ENCODE results near the gene GOLPH3L. TPM values are rescaled to one million over a fixed set of nuclear protein-coding genes. Genes with fewer than 3 reads are reported as not detected.

GOLPH3L gene
- total and polyA plus RNA-seq, 2 donors (not counting 1 experiment from before 2014, with no cell fraction given) = 7.4 to 25.3 TPM

DNA sequence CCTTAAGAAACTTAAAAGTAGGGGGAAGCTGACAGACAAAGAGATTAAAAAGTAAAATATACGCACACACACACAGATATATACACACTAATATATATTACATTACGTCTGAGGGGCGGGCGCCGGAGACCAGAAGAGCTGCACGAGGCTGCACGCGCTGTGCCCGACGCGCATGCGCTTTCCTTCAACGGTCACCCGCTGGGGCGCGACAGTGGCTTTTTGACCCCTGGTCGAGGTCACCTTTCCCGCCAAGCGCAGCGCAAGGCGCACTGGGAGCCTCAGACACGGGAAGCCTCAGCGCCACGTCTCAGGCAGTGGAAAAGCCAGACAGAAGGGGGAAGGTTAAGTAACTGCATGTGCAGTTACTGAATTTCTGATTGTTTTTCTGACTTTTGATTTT lies 23.7 kb upstream of the GOLPH3L start, which contains the start of gene HORMAD1:
Gene HORMAD1 (minus strand): TSS at position 193 of the 400 bp plus-strand sequence. CDS start 1,390 bp downstream, outside the sequence.
- H3K9me3 ChIP-seq (ENCODE audit: control extremely low read depth in 1 of 3, control insufficient read depth in 2 of 3, insufficient read depth in 1 of 3, low read length in 2 of 3) = peaks cover 0 to 4% (median 0%) of the 10 kb centered on the region in 3 donors
- H2AFZ ChIP-seq (ENCODE audit: insufficient read depth, low read depth, low read length, poor library complexity, severe bottlenecking) = no peak within 1 kb of the TSS
- no peak within 1 kb of the TSS for H3K4me3 ChIP-seq (ENCODE audit: control extremely low read depth in 1 of 5, extremely low read depth in 1 of 5, insufficient read depth in 1 of 5, low read depth in 2 of 5, low read length in 4 of 5)
- no peak within 1 kb of the TSS for H3K4me2 ChIP-seq (replicated peaks; ENCODE audit: low read depth, low read length, poor library complexity, severe bottlenecking)
- no peaks in the 10 kb centered on the region for H3K27me3 ChIP-seq (replicated peaks in 1 of 4; ENCODE audit: control extremely low read depth in 1 of 4, control insufficient read depth in 3 of 4, insufficient read depth in 4 of 4, low read length in 3 of 4)
- no peak within 1 kb of the TSS for H3K4me3 Mint-ChIP-seq
- no peak within 1 kb of the TSS for H3K27ac ChIP-seq (ENCODE audit: low read length in 2 of 2)
- no peaks in the 10 kb centered on the region for H3K27me3 Mint-ChIP-seq
- 99% methylated on average over 20 of the region's 24 CpGs for WGBS (ENCODE audit: insufficient coverage)
- H3K9ac ChIP-seq (ENCODE audit: low read length) = no peak within 1 kb of the TSS
- ChIA-PET CTCF (interaction anchor here (0.7 kb wide), 1 partner anchor 1119 kb away, joined by 3 read pairs; the partner anchor contains the start of gene C2CD4D), POLR2A (no interaction called here)
- intact Hi-C loops (cut with micrococcal nuclease) = no loop called here
- no peaks in the 10 kb centered on the region for H3K79me2 ChIP-seq (ENCODE audit: control insufficient read depth, insufficient read depth, low read length)
- no peaks in the 10 kb centered on the region for H3K4me1 Mint-ChIP-seq
- H4K20me1 ChIP-seq (ENCODE audit: control insufficient read depth, insufficient read depth, low read length, poor library complexity, severe bottlenecking) = no peaks in the 10 kb centered on the region
- no peaks in the 10 kb centered on the region for H3K36me3 ChIP-seq (replicated peaks in 1 of 2; ENCODE audit: control extremely low read depth in 1 of 2, control insufficient read depth in 1 of 2, extremely low read depth in 1 of 2, insufficient read depth in 2 of 2, low read length in 1 of 2)
- ATAC-seq (ENCODE audit: low read depth) (no peak), DNase-seq (no peak)
- H3K27ac Mint-ChIP-seq = no peak within 1 kb of the TSS
- TF ChIP-seq, protein P1, sequence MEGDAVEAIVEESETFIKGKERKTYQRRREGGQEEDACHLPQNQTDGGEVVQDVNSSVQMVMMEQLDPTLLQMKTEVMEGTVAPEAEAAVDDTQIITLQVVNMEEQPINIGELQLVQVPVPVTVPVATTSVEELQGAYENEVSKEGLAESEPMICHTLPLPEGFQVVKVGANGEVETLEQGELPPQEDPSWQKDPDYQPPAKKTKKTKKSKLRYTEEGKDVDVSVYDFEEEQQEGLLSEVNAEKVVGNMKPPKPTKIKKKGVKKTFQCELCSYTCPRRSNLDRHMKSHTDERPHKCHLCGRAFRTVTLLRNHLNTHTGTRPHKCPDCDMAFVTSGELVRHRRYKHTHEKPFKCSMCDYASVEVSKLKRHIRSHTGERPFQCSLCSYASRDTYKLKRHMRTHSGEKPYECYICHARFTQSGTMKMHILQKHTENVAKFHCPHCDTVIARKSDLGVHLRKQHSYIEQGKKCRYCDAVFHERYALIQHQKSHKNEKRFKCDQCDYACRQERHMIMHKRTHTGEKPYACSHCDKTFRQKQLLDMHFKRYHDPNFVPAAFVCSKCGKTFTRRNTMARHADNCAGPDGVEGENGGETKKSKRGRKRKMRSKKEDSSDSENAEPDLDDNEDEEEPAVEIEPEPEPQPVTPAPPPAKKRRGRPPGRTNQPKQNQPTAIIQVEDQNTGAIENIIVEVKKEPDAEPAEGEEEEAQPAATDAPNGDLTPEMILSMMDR (IDR thresholded peaks at IDR 0.05) = no peak
- no peak for TF ChIP-seq EZH2 (IDR thresholded peaks at IDR 0.05; ENCODE audit: borderline replicate concordance, insufficient read depth, low read depth, low read length, poor library complexity, severe bottlenecking)
- H3K4me1 ChIP-seq (ENCODE audit: control insufficient read depth in 2 of 2, insufficient read depth in 2 of 2, low read length in 2 of 2) = no peaks in the 10 kb centered on the region
- no peaks in the 10 kb centered on the region for H3K9me3 Mint-ChIP-seq (ENCODE audit: insufficient read depth)

DNA sequence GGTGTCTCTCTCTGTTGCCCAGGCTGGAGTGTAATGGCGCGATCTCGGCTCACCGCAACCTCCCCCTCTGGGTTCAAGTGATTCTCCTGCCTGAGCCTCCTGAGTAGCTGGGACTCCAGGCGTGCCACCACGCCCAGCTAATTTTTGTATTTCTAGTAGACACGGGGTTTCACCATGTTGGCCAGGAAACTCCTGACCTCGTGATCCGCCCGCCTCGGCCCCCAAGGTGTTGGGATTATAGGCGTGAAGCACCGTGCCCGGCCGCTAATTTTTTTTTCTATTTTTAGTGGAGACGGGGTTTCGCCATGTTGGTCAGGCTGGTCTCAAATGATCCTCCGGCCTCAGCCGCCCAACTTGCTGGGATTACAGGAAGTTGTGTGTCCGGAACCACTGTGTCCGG lies 23.1 kb upstream of the GOLPH3L start:
- Histone ChIP-seq H3K9me3 (ENCODE audit: control extremely low read depth in 1 of 3, control insufficient read depth in 2 of 3, insufficient read depth in 1 of 3, low read length in 2 of 3) (peaks cover 0 to 4% (median 0%) of the 10 kb centered on the region in 3 donors), H3K27me3 (replicated peaks in 1 of 4; ENCODE audit: control extremely low read depth in 1 of 4, control insufficient read depth in 3 of 4, insufficient read depth in 4 of 4, low read length in 3 of 4) (no peaks in the 10 kb centered on the region), H2AFZ (ENCODE audit: insufficient read depth, low read depth, low read length, poor library complexity, severe bottlenecking) (no peak overlapping the region), H3K27ac (ENCODE audit: low read length in 2 of 2) (no peak overlapping the region), H3K4me3 (ENCODE audit: control extremely low read depth in 1 of 5, extremely low read depth in 1 of 5, insufficient read depth in 1 of 5, low read depth in 2 of 5, low read length in 4 of 5) (no peak overlapping the region), H3K4me1 (ENCODE audit: control insufficient read depth in 2 of 2, insufficient read depth in 2 of 2, low read length in 2 of 2) (no peaks in the 10 kb centered on the region), H3K4me2 (replicated peaks; ENCODE audit: low read depth, low read length, poor library complexity, severe bottlenecking) (no peak overlapping the region), H4K20me1 (ENCODE audit: control insufficient read depth, insufficient read depth, low read length, poor library complexity, severe bottlenecking) (no peaks in the 10 kb centered on the region), H3K36me3 (replicated peaks in 1 of 2; ENCODE audit: control extremely low read depth in 1 of 2, control insufficient read depth in 1 of 2, extremely low read depth in 1 of 2, insufficient read depth in 2 of 2, low read length in 1 of 2) (no peaks in the 10 kb centered on the region), H3K9ac (ENCODE audit: low read length) (no peak overlapping the region), H3K79me2 (ENCODE audit: control insufficient read depth, insufficient read depth, low read length) (no peaks in the 10 kb centered on the region)
- ATAC-seq (ENCODE audit: low read depth) (no peak), DNase-seq (no peak)
- no peak for TF ChIP-seq EZH2 (IDR thresholded peaks at IDR 0.05; ENCODE audit: borderline replicate concordance, insufficient read depth, low read depth, low read length, poor library complexity, severe bottlenecking)
- TF ChIP-seq, protein P1 (IDR thresholded peaks at IDR 0.05) = no peak
- no peaks in the 10 kb centered on the region for H3K9me3 Mint-ChIP-seq (ENCODE audit: insufficient read depth)
- 98% methylated on average over 16 of the region's 21 CpGs for WGBS (ENCODE audit: insufficient coverage)
- intact Hi-C loops (cut with micrococcal nuclease) = no loop called here
- ChIA-PET POLR2A (no interaction called here), CTCF (no interaction called here)
- no peak overlapping the region for H3K27ac Mint-ChIP-seq
- H3K27me3 Mint-ChIP-seq = no peaks in the 10 kb centered on the region
- no peaks in the 10 kb centered on the region for H3K4me1 Mint-ChIP-seq
- H3K4me3 Mint-ChIP-seq = no peak overlapping the region
